Left lung (tissue), 10 donors: ENCODE measurements around the gene BMPR1B. TPM values are rescaled to one million over a fixed set of nuclear protein-coding genes. Genes with fewer than 3 reads are reported as not detected.

Experiments used
- ATAC-seq: fragments of 200-7000 bp; cut with Tn5 transposase; one replicate; pipeline ENCODE4 v1.9.1; 2020; ENCODE audit warnings: moderate library complexity
- DNase-seq, 4 donors: peaks; one replicate each; pipeline ENCODE4 v3.0.0-alpha.2; 2013 to 2020
- H3K27ac ChIP-seq, 2 donors: fragments of 200-600 bp; sonication (generic) in 1 of 2; one replicate each; pipeline versions ENCODE4 v1.5.0 to v1.8.0; 2020 to 2021
- H3K27me3 ChIP-seq, 2 donors: fragments of 200-600 bp; sonication (generic) in 1 of 2; one replicate each; pipeline versions ENCODE4 v1.5.0 to v1.8.0; 2020 to 2021
- H3K36me3 ChIP-seq, 2 donors: fragments of 200-600 bp; sonication (generic) in 1 of 2; one replicate each; pipeline versions ENCODE4 v1.5.0 to v1.8.0; 2020 to 2021
- H3K4me1 ChIP-seq, 2 donors: fragments of 200-600 bp; one replicate each; pipeline ENCODE4 v1.8.0; 2021
- H3K4me3 ChIP-seq, 2 donors: fragments of 200-600 bp; sonication (generic) in 1 of 2; one replicate each; pipeline versions ENCODE4 v1.5.0 to v1.8.0; 2020 to 2021; ENCODE audit warnings: mild to moderate bottlenecking in 1 of 2
- H3K9me3 ChIP-seq, 2 donors: fragments of 200-600 bp; sonication (generic) in 1 of 2; one replicate each; pipeline versions ENCODE4 v1.5.0 to v1.8.0; 2020 to 2021
- CTCF ChIP-seq, 2 donors: fragments of 200-600 bp; sonication (generic) in 1 of 2; IDR thresholded peaks; one replicate each; pipeline versions ENCODE4 v1.5.0 to v1.8.0; 2021; ENCODE audit warnings: antibody characterized with exemption in 2 of 2
- intact Hi-C, 2 donors: fragments of 100-400 bp; cut with DNase I; formaldehyde crosslinking; loops; one replicate each; pipeline versions ENCODE4 v1.11.2 to v1.14.2; 2022
- polyA plus RNA-seq, 6 donors: library from polyadenylated mRNA; unstranded; fragments of 120-200 nt; gene quantifications; one replicate each; pipeline ENCODE4 v1.2.1, GENCODE V29; 2013; ENCODE audit not compliant: insufficient read length in 6 of 6
- total RNA-seq, 2 donors: library from RNA; stranded (reverse); fragmentation: NEBNext Ultra II Directional; extraction: Animal tissue kit (Norgen Biotek cat#: 25700); gene quantifications; one replicate each; pipeline ENCODE4 v1.2.1, GENCODE V29; 2021
- donor health status: DM: no; HTN: yes; CAD: no.
- donor health status: DM: no; HTN: no; CAD: no.

BMPR1B gene
- total and polyA plus RNA-seq, 8 donors: 0.61 to 3.3 (median 1.1) TPM

GRCh38 chr4:94798808-94799207, 41.1 kb downstream of the BMPR1B start:
- ATAC-seq (no peak), DNase-seq (no peak)
- intact Hi-C loops: no loop called here
- Histone ChIP-seq H3K4me1 (no peaks in the 10 kb centered on the region), H3K27me3 (no peaks in the 10 kb centered on the region), H3K4me3 (no peak overlapping the region), H3K9me3 (peaks cover 0 to 2% of the 10 kb centered on the region in 2 donors), H3K27ac (no peak overlapping the region), H3K36me3 (no peaks in the 10 kb centered on the region)
- TF ChIP-seq CTCF (IDR thresholded peaks at IDR 0.05): no peak

GRCh38 chr4:94801016-94801415, 43.3 kb downstream of the BMPR1B start:
- Histone ChIP-seq H3K36me3 (no peaks in the 10 kb centered on the region), H3K27ac (no peak overlapping the region), H3K4me3 (no peak overlapping the region), H3K4me1 (no peaks in the 10 kb centered on the region), H3K27me3 (no peaks in the 10 kb centered on the region), H3K9me3 (no peaks in the 10 kb centered on the region)
- ATAC-seq (no peak), DNase-seq (no peak)
- intact Hi-C loops: no loop called here
- TF ChIP-seq CTCF (IDR thresholded peaks at IDR 0.05): no peak

GRCh38 chr4:94802091-94802490, 44.3 kb downstream of the BMPR1B start:
- Histone ChIP-seq H3K36me3 (no peaks in the 10 kb centered on the region), H3K4me1 (no peaks in the 10 kb centered on the region), H3K4me3 (no peak overlapping the region), H3K27ac (no peak overlapping the region), H3K27me3 (no peaks in the 10 kb centered on the region), H3K9me3 (no peaks in the 10 kb centered on the region)
- ATAC-seq: no peak
- peak in 2 of 4 donors; percentile 15 to 28 for DNase-seq
- no peak for TF ChIP-seq CTCF (IDR thresholded peaks at IDR 0.05)
- intact Hi-C loops: no loop called here

GRCh38 chr4:94803181-94803580, 45.4 kb downstream of the BMPR1B start:
- no peak for TF ChIP-seq CTCF (IDR thresholded peaks at IDR 0.05)
- no peaks in the 10 kb centered on the region for H3K27me3 ChIP-seq
- no peak for DNase-seq
- no peak overlapping the region for H3K4me3 ChIP-seq
- H3K27ac ChIP-seq: no peak overlapping the region
- intact Hi-C loops: no loop called here
- ATAC-seq: no peak
- H3K9me3 ChIP-seq: no peaks in the 10 kb centered on the region
- no peaks in the 10 kb centered on the region for H3K4me1 ChIP-seq
- no peaks in the 10 kb centered on the region for H3K36me3 ChIP-seq

- no peaks in the 10 kb centered on the region for H3K36me3 ChIP-seq
- TF ChIP-seq CTCF (IDR thresholded peaks at IDR 0.05): no peak
- H3K27ac ChIP-seq: no peak overlapping the region
- no peak for ATAC-seq
- intact Hi-C loops: no loop called here
- H3K4me3 ChIP-seq: no peak overlapping the region
- H3K27me3 ChIP-seq: no peaks in the 10 kb centered on the region
- H3K9me3 ChIP-seq: no peaks in the 10 kb centered on the region
- no peak for DNase-seq
- H3K4me1 ChIP-seq: no peaks in the 10 kb centered on the region
Observed at GRCh38 chr4:94804650-94805049, 46.9 kb downstream of the BMPR1B start.
